ENCODE measurements around the gene CDKAL1.

The CDKAL1 gene

GRCh38 chr6:20996099-20996498 is 461.8 kb downstream of the CDKAL1 start:
- DNase-seq: no peak

- DNase-seq: no peak
These were observed 463.0 kb downstream of the CDKAL1 start for GRCh38 chr6:20997143-20997769.

GRCh38 chr6:20997770-20998147 is 463.5 kb downstream of the CDKAL1 start:
- no peak for DNase-seq

DNA sequence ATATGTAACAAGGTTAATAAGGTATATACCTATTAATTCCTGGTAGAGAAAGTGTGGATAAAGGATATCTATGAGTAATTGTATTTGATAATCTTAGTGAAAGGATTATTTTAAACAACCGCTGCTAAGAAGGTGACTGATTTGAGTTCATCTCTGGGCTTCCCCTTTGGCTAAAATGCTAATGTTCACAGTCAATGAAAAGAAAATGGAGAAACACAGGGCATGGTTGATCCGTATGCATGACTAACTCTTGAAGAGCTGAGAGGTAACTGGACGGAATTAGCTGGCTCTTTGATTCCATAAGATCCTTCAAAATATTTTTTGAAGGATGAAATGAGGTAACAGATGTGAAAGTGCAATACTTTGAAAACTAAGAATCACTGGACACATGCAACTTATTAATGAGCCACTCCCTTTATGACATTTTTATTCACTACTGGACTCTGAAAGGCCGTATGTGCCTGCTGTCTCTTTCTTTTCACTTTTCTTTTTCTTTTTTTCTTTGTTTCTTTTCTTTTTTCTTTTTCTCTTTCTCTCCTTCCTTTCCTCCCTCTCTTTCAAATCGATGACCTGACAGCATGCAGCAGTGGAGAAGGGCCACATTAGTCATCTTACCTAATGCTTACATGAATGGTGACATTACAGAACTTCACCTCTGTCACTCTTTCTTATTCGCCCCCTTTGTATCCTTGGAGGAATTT is 464.6 kb downstream of the CDKAL1 start:
- DNase-seq: no peak

DNA sequence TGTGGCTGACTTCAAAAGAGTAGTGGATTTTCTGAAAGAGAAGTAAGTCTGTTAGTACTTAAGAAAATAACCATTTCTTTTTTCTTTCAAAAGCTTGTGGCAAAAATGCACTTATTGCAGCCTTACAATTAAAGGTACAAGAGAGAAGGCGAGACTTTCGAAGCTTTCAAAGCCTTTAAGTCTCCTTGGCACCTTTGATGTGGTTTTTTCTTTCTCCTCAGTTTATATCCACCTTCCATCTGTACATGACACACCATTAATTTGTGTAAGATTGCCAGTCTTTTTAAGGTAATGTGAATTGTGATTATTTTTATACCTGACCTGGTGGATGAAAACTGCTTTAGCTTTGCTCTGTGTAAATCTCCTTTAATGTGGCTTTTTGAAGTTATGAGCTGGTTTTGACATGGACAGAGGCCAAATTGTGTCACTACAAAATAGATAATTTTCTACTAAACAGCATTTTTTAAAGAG is 466.1 kb downstream of the CDKAL1 start:
- no peak for DNase-seq

DNA sequence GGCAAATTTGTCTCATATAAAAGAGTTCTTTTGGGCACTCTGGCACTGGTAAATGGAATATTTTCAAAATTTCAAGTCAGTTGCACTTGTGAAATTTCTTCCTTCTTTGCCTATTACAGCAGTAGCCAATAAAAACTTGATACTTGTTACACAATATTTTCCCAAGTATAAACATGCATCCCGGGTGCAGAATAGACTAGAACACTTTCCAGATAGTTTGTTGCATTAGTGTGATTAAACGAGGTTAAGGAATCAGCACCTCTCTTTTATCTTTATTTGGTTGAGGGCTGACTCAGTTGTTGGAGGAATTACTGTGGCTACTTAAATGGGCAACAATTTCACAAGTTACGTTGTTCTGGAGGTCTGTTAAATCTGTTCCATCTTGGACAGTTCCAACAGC is 467.5 kb downstream of the CDKAL1 start:
- no peak for DNase-seq

- no peak for DNase-seq
These were observed 469.7 kb downstream of the CDKAL1 start for GRCh38 chr6:21003780-21004541.

GRCh38 chr6:21005816-21006570 is 471.7 kb downstream of the CDKAL1 start:
- DNase-seq: no peak

GRCh38 chr6:21019614-21020013 is 485.4 kb downstream of the CDKAL1 start:
- no peak for DNase-seq

DNA sequence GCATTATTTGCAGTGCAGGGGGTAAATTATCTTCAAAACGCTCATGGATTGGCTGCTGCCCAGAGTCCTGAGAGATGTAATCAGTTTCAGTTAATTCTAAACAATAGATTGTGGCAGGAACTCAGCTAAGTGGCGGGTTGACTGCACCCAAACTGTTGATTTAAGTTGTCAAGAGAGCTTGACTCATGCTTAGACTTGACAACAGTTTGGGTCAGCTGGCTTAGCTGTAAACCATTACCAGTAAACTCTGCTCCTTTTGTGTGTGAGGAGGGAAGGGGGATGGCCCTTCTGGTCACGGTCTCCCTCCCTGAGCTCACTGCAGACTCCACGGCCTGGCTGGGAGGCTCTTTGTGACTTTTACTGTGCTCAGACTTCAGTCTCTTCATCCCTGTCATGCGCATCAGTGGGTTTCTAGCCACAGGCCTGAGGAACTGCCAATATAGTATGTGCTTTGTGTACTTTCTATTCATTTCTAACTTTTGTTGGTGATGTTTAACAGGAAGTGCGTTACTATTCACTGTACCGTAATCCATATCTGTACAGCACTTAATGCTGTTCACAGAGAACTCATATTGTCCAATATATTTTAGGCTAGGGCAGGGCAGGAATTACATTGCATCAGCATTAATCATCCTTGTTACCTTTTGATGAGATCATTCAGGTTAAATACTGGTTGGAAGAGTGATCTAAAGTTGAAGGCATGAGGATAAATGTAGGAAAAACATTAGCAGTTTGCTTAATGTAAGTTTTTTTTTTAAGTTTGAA is 488.3 kb downstream of the CDKAL1 start:
- no peak for DNase-seq

DNA sequence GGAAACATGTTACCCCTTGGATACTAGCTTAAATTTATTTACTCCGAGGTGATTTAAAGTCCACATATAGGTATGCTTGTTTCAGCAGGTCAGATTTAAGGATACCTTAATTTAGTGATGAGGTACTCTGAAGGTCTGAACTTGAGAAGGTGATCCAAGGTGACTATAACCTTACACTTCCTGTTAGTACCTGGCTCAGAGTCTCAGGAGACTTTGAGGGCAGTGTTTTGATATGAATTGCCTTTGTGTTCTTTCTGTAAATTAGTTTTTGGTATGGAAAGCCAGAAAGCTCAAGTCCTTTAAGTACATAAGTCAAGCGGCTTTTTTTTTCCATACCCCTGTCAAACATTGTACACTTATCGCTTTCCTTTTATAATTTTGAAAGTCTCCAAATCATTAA is 489.0 kb downstream of the CDKAL1 start:
- DNase-seq: no peak

- no peak for DNase-seq
These were observed 490.4 kb downstream of the CDKAL1 start for GRCh38 chr6:21024616-21025015.

GRCh38 chr6:21026576-21027273 is 492.5 kb downstream of the CDKAL1 start:
- DNase-seq: no peak

- DNase-seq: no peak
These were observed 493.2 kb downstream of the CDKAL1 start for GRCh38 chr6:21027507-21027906.

DNA sequence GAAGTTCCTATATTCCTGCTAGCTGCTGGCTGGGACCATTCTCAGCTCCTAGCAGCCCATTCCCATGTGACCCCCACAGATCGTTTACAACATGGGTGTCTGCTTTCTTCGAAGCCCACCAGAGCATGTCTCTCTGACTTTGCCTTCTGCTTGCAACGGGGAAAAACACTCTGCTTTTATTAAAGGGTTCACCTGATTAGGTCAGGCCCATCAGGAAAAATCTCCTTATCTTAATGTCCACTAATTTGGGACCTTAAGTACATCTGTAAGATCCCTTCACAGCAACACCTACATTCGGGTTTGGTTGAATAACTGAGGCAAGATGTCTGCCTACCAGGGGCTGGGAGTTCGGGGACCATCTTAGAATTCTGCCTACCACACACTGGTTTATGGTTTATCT is 496.9 kb downstream of the CDKAL1 start:
- no peak for DNase-seq

GRCh38 chr6:21033084-21033483 is 498.8 kb downstream of the CDKAL1 start:
- no peak for DNase-seq

GRCh38 chr6:21033575-21034026 is 499.3 kb downstream of the CDKAL1 start:
- no peak for DNase-seq

GRCh38 chr6:21034345-21034744 is 500.1 kb downstream of the CDKAL1 start:
- no peak for DNase-seq

DNA sequence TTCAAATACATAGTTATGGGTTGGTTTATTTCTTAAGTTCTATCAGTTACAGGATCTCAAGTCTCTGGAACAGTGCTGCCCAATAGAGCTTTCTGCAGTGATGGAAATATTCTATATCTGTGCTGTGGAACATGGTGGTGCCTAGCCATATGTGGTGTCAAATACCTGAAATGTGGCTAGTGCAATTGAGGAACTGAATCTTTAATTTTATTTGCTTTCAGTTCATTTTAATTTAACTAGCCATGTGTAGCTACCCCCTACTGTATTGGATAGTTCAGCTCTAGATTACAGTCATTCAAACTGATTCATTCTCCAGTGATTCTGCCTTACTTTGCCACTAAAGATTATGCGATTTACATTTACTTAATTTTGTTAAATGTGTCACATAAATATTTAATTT is 503.2 kb downstream of the CDKAL1 start:
- DNase-seq: no peak

DNA sequence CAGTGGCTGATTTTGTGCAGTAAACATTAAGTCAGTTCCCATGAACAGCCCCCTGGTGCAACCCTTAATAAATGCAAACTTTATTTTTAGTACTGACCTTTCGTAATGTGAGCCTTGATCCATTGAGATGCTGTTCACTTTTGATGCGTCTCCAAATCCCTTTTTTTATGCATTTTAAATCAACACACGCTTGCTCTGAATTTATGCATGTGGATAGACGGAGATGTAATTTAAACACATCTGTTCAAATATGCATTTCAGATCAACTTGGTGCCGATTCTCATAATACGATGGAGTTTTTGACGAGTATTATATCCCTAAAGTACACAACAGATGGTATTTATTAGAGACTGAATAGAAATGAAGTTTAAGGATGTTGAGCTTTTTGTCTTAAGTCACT is 505.7 kb downstream of the CDKAL1 start:
- no peak for DNase-seq

GRCh38 chr6:21045135-21045700 is 511.0 kb downstream of the CDKAL1 start:
- no peak for DNase-seq

Measured in activated CD4-positive, alpha-beta T cell treated with anti-CD3 and anti-CD28 coated beads, Interleukin-2, amount 50 U/mL, for 48 hours (primary cell).